Gastrocnemius medialis (tissue), 4 donors: ENCODE measurements around the gene WWP2. TPM values are rescaled to one million over a fixed set of nuclear protein-coding genes. Genes with fewer than 3 reads are reported as not detected.

ENCODE experiments used
- ATAC-seq, 2 donors: fragments of 150-250 bp; one replicate each; pipeline ENCODE4 v1.9.1; 2016
- DNase-seq, 2 donors: peaks; one replicate each; pipeline ENCODE4 v3.0.0-alpha.2; 2019
- H3K27ac ChIP-seq, 4 donors: fragments of 200-600 bp; sonication (generic); 1 replicate in 1 of 4; 2 replicates in 3 of 4; pipeline ENCODE4 v1.5.1; 2016 to 2018; ENCODE audit warnings: mild to moderate bottlenecking in 2 of 4, moderate library complexity in 1 of 4
- H3K27me3 ChIP-seq, 3 donors: fragments of 200-600 bp; sonication (generic) in 2 of 3; 1 replicate in 1 of 3; 2 replicates in 2 of 3; pipeline versions ENCODE4 v1.5.1 to v1.6.0; 2016 to 2019; ENCODE audit warnings: mild to moderate bottlenecking in 1 of 3, moderate library complexity in 1 of 3
- H3K36me3 ChIP-seq, 2 donors: fragments of 200-600 bp; sonication (generic) in 1 of 2; one replicate each; pipeline ENCODE4 v1.5.1; 2017 to 2018
- H3K4me1 ChIP-seq, 2 donors: fragments of 200-600 bp; sonication (generic) in 1 of 2; one replicate each; pipeline ENCODE4 v1.5.1; 2016 to 2017; ENCODE audit warnings: mild to moderate bottlenecking in 2 of 2
- H3K4me3 ChIP-seq, 4 donors: fragments of 200-600 bp; sonication (generic) in 3 of 4; 1 replicate in 1 of 4; 2 replicates in 3 of 4; pipeline ENCODE4 v1.5.1; 2016 to 2019; ENCODE audit warnings: mild to moderate bottlenecking in 2 of 4
- H3K9me3 ChIP-seq, 3 donors: fragments of 200-600 bp; sonication (generic) in 2 of 3; 1 replicate in 1 of 3; 2 replicates in 2 of 3; pipeline ENCODE4 v1.5.1; 2016 to 2019
- POLR2A ChIP-seq, 2 donors: fragments of 450-650 bp; IDR thresholded peaks; one replicate each; pipeline ENCODE4 v1.6.1; 2017; ENCODE audit warnings: antibody characterized with exemption in 2 of 2, mild to moderate bottlenecking in 2 of 2, moderate library complexity in 2 of 2
- in situ Hi-C, 4 donors: fragments of 200-750 bp; cut with MboI; loops; one replicate each; pipeline versions ENCODE4 v1.15.0 to v1.8.0; 2017; ENCODE audit warnings: low sequenced_read_pairs in 4 of 4
- intact Hi-C: fragments of 100-400 bp; cut with DNase I; formaldehyde crosslinking; loops from one replicate; pipeline ENCODE4 v1.15.1; 2023; ENCODE audit warnings: low total_unique reads
- total RNA-seq, 4 donors: library from RNA; depleted of rRNA; stranded (reverse); fragments of >200 nt; gene quantifications; one replicate each; pipeline versions ENCODE4 v1.1.0 to v1.2.3, GENCODE V29; 2016
- TF ChIP-seq, protein P1 (sequence below), 5 experiments: fragments of 450-650 bp in 3 of 5; fragments of 200-600 bp in 2 of 5; sonication (generic) in 2 of 5; IDR thresholded peaks in 4 of 5; conservative IDR thresholded peaks in 1 of 5; 1 replicate in 4 of 5; 2 replicates in 1 of 5; pipeline ENCODE4 v1.5.1; 2016 to 2019; ENCODE audit warnings: antibody characterized with exemption in 5 of 5, mild to moderate bottlenecking in 3 of 5, moderate library complexity in 3 of 5

WWP2 gene
- total RNA-seq, 4 donors from 2014 or later, result 29.4 to 35.6 (median 31.8) TPM

DNA sequence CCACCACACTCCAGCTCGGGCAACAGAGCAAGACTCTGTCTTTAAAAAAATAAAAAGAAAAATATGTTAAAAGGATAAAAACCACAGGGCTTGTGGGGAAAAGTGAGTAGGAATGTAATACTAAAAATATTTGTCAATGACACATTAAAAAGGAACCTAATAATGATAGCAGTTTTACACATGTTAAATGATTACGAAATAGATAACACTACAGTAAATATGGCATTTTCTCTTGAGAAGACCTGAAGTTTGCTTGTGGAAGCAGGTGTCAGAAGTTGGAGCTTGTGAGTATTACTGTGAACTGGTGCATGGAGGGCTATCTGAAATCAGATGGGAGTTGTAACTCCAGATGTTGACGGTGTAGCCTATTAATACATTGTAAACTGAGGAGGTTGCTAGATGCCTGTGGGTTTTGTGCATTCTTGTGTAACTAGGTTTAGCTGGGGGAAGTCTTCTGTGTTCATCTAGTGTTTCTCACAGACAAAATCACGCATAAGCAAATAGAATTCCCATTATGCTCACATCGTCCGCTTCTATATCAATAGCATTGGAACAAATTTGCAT lies 144.8 kb downstream of the WWP2 start:
- Histone ChIP-seq H3K9me3 (no peaks in the 10 kb centered on the region), H3K27ac (no peak overlapping the region), H3K4me3 (no peak overlapping the region), H3K36me3 (peaks cover 0 to 10% of the 10 kb centered on the region in 2 donors), H3K4me1 (no peaks in the 10 kb centered on the region), H3K27me3 (no peaks in the 10 kb centered on the region)
- intact Hi-C loops, result no loop called here
- ATAC-seq (peak; percentile 55 to 72), DNase-seq (no peak)
- in situ Hi-C loops, result no loop called here
- no peak for TF ChIP-seq POLR2A (IDR thresholded peaks at IDR 0.05)
- TF ChIP-seq, protein P1, sequence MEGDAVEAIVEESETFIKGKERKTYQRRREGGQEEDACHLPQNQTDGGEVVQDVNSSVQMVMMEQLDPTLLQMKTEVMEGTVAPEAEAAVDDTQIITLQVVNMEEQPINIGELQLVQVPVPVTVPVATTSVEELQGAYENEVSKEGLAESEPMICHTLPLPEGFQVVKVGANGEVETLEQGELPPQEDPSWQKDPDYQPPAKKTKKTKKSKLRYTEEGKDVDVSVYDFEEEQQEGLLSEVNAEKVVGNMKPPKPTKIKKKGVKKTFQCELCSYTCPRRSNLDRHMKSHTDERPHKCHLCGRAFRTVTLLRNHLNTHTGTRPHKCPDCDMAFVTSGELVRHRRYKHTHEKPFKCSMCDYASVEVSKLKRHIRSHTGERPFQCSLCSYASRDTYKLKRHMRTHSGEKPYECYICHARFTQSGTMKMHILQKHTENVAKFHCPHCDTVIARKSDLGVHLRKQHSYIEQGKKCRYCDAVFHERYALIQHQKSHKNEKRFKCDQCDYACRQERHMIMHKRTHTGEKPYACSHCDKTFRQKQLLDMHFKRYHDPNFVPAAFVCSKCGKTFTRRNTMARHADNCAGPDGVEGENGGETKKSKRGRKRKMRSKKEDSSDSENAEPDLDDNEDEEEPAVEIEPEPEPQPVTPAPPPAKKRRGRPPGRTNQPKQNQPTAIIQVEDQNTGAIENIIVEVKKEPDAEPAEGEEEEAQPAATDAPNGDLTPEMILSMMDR (IDR thresholded peaks at IDR 0.05 in 4 of 5, conservative IDR thresholded peaks at IDR 0.05 in 1 of 5), result no peak

DNA sequence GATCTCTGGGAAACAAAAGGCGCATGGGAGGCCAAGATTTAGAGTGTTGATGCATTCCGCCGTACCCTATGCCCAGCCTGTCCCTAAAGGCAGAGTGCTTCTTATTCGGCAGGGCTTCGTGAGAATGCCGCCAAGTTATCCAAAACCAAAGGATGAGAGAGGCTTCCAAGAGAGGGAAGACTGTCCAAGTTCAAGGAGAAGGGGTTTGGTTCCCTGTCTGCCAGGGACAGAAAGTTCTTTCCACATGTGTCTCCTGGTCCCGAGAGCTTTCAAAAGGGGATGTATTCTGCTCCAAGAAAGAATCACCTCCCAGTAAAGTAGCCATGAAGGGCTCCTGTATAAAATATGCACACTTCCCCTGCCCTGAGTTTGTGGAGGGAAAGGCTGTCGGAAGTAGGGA lies 146.9 kb downstream of the WWP2 start:
- in situ Hi-C loops, result no loop called here
- peak; percentile 29 to 77 for ATAC-seq
- peaks cover 0 to 10% of the 10 kb centered on the region in 2 donors for H3K36me3 ChIP-seq
- no peaks in the 10 kb centered on the region for H3K9me3 ChIP-seq
- peak overlapping the region in 2 of 4 donors; percentile 54 to 73 for H3K27ac ChIP-seq
- no peak for TF ChIP-seq POLR2A (IDR thresholded peaks at IDR 0.05)
- TF ChIP-seq, protein P1 (IDR thresholded peaks at IDR 0.05 in 4 of 5, conservative IDR thresholded peaks at IDR 0.05 in 1 of 5), result no peak
- intact Hi-C loops, result no loop called here
- H3K27me3 ChIP-seq, result no peaks in the 10 kb centered on the region
- no peak overlapping the region for H3K4me3 ChIP-seq
- H3K4me1 ChIP-seq, result no peaks in the 10 kb centered on the region
- DNase-seq, result peak in 1 of 2 donors; percentile 56

DNA sequence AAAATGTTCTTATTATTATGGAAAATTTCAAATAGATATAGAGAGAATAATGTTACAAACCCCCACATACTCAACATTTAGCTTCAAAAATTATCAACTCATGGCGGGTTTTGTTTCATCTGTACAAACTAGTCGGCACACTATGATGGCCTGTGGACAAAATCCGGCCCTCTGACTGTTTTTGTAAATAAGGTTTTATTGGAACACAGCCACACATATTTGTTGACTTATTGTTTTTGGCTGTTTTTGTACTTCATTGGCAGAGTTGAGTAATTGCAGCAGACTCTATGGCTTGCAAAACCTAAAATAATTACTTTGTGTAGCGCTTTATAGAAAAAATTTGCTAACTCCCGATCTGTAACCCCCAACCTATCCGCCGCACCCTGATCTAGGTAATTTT lies 147.6 kb downstream of the WWP2 start:
- H3K36me3 ChIP-seq, result peaks cover 0 to 10% of the 10 kb centered on the region in 2 donors
- ATAC-seq, result peak in 1 of 2 donors; percentile 30
- TF ChIP-seq POLR2A (IDR thresholded peaks at IDR 0.05), result no peak
- TF ChIP-seq, protein P1 (IDR thresholded peaks at IDR 0.05 in 4 of 5, conservative IDR thresholded peaks at IDR 0.05 in 1 of 5), result no peak
- intact Hi-C loops, result no loop called here
- no peak overlapping the region for H3K4me3 ChIP-seq
- peak overlapping the region in 1 of 4 donors; percentile 73 for H3K27ac ChIP-seq
- in situ Hi-C loops, result no loop called here
- no peaks in the 10 kb centered on the region for H3K4me1 ChIP-seq
- H3K9me3 ChIP-seq, result no peaks in the 10 kb centered on the region
- H3K27me3 ChIP-seq, result no peaks in the 10 kb centered on the region
- no peak for DNase-seq

DNA sequence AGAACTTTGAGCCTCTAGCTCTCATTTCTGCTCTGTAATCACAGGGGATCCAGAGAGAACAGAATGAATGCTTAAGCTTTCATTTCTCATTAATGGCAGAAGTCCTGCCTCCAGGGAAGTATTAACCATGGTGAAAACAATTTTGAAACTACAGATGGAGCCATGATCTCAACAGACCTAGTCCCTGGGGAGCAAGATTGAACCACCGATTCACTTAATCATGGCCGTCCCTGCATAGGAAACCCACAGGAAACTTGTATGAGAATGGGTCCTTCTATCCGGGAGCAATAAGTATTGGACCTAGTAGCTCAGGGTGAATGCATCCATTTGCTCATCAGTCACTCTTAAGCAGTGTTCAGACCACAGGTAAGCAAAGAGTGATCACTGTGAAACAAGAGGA lies 148.8 kb downstream of the WWP2 start:
- TF ChIP-seq, protein P1 (IDR thresholded peaks at IDR 0.05 in 4 of 5, conservative IDR thresholded peaks at IDR 0.05 in 1 of 5), result no peak
- TF ChIP-seq POLR2A (IDR thresholded peaks at IDR 0.05), result no peak
- H3K9me3 ChIP-seq, result no peaks in the 10 kb centered on the region
- H3K4me3 ChIP-seq, result no peak overlapping the region
- ATAC-seq (no peak), DNase-seq (no peak)
- intact Hi-C loops (no loop called here), in situ Hi-C loops (no loop called here)
- H3K4me1 ChIP-seq, result peaks cover 0 to under 1% of the 10 kb centered on the region in 2 donors
- peaks cover 0 to 10% of the 10 kb centered on the region in 2 donors for H3K36me3 ChIP-seq
- H3K27me3 ChIP-seq, result no peaks in the 10 kb centered on the region
- peak overlapping the region in 2 of 4 donors; percentile 29 to 45 for H3K27ac ChIP-seq

DNA sequence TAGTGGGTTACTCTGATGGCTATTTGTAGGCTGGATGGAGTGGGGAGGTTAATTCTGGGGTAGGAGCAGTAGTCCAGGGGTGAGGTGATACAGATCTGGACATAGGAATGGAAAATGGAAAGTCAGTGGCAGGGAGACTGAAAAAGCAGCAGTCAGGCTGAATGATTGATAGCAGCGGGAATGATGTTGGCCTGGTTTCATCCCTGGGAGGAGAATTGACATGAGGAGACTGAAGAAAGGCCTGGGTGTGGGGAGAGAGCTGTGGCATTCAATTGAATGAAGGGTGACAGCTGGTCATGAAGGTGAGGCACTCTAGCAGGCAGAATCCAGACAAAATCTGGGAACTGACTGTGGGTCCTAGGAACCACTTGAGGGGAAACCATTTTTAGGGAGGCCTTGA lies 154.3 kb downstream of the WWP2 start:
- ATAC-seq (no peak), DNase-seq (no peak)
- intact Hi-C loops (no loop called here), in situ Hi-C loops (no loop called here)
- Histone ChIP-seq H3K27me3 (no peaks in the 10 kb centered on the region), H3K27ac (peak overlapping the region in 3 of 4 donors; percentile 43 to 77 (median 68)), H3K36me3 (no peaks in the 10 kb centered on the region), H3K4me1 (peaks cover 20 to 24% of the 10 kb centered on the region in 2 donors), H3K9me3 (no peaks in the 10 kb centered on the region), H3K4me3 (no peak overlapping the region)
- no peak for TF ChIP-seq POLR2A (IDR thresholded peaks at IDR 0.05)
- TF ChIP-seq, protein P1 (IDR thresholded peaks at IDR 0.05 in 4 of 5, conservative IDR thresholded peaks at IDR 0.05 in 1 of 5), result no peak
